ENCODE measurements around the gene RPL41.

Gene RPL41

GRCh38 chr12:56158926-56159461 lies 42.6 kb downstream of the RPL41 start (continued):
- TF ChIP-seq PRDM10 (tag by site-specific recombination; IDR thresholded peaks at IDR 0.05) (peak; percentile 61), KLF1 (tag by site-specific recombination; IDR thresholded peaks at IDR 0.05) (no peak)

- TF ChIP-seq ZFP3 (tag by site-specific recombination; IDR thresholded peaks at IDR 0.05; ENCODE audit: low read depth) (no peak), ZNF600 (tag by site-specific recombination; IDR thresholded peaks at IDR 0.05) (0 out of 2 replicates have a peak, but pooled peaks have one; percentile 0)
- ChIA-PET CTCF (interaction anchor here (0.6 to 2.0 kb wide), 6 partner anchors 30 to 354 kb away, joined by 3 to 17 read pairs (median 6); partner anchors contain the start of genes ERBB3, ESYT1 and SMARCC2), POLR2A (interaction anchor here (0.6 to 2.8 kb wide), 11 partner anchors 11 to 62 kb away, joined by 3 to 42 read pairs (median 6); partner anchors contain the start of genes ESYT1, PA2G4, RNF41 and SMARCC2)
- peaks cover 19 to 69% of the 10 kb centered on the region in 2 experiments for H3K36me3 ChIP-seq (ENCODE audit: control insufficient read depth in 2 of 2, insufficient read depth in 1 of 2, low read length in 2 of 2)
- H3K9me3 ChIP-seq (ENCODE audit: control insufficient read depth, insufficient read depth, low read depth, low read length) = no peaks in the 10 kb centered on the region
- peak overlapping the region; percentile 92 for H3K27ac ChIP-seq (ENCODE audit: extremely low read depth, low read depth, low read length)
- peaks cover 3% of the 10 kb centered on the region; the same call in 1 of the 2 replicates for H3K4me1 ChIP-seq (ENCODE audit: control insufficient read depth, insufficient read depth, low read length)
- peak overlapping the region; percentile 90 for H3K4me3 ChIP-seq (ENCODE audit: low read depth, low read length)
These were observed 43.2 kb downstream of the RPL41 start for GRCh38 chr12:56159482-56160192.

GRCh38 chr12:56160193-56160763 lies 43.8 kb downstream of the RPL41 start:
- H3K27ac ChIP-seq (ENCODE audit: extremely low read depth, low read depth, low read length) = peak overlapping the region; percentile 29; the same call in 1 of the 2 replicates

GRCh38 chr12:56160894-56161689 lies 44.7 kb downstream of the RPL41 start:
- peaks cover 24 to 70% of the 10 kb centered on the region in 2 experiments for H3K36me3 ChIP-seq (ENCODE audit: control insufficient read depth in 2 of 2, insufficient read depth in 1 of 2, low read length in 2 of 2)
- H3K4me1 ChIP-seq (ENCODE audit: control insufficient read depth, insufficient read depth, low read length) = peaks cover 3% of the 10 kb centered on the region; the same call in 1 of the 2 replicates
- POLR2A ChIA-PET = interaction anchor here (0.6 to 3.7 kb wide), 10 partner anchors 9 to 199 kb away, joined by 3 to 29 read pairs (median 6); partner anchors contain the start of genes ESYT1, MYL6B, PA2G4 and RNF41
- H3K9me3 ChIP-seq (ENCODE audit: control insufficient read depth, insufficient read depth, low read depth, low read length) = no peaks in the 10 kb centered on the region
- CTCF ChIA-PET = interaction anchor here (0.6 to 2.9 kb wide), 3 partner anchors 28 to 1302 kb away, joined by 3 to 16 read pairs (median 5); partner anchors contain the start of gene SMARCC2
- no peak overlapping the region for H3K4me3 ChIP-seq (ENCODE audit: low read depth, low read length)
- H3K27ac ChIP-seq (ENCODE audit: extremely low read depth, low read depth, low read length) = peak overlapping the region; percentile 29; the same call in 1 of the 2 replicates
- TF ChIP-seq PRDM1 (tag by site-specific recombination; IDR thresholded peaks at IDR 0.05) = peak; percentile 58; the same call in 1 of the 2 replicates
- no peak for TF ChIP-seq ZNF488 (tag by site-specific recombination; IDR thresholded peaks at IDR 0.05)
- no peak for TF ChIP-seq ZNF473 (tag by site-specific recombination; IDR thresholded peaks at IDR 0.05)
- no peak for TF ChIP-seq AEBP2 (tag by site-specific recombination; IDR thresholded peaks at IDR 0.05; ENCODE audit: borderline replicate concordance)
- no peak for TF ChIP-seq KLF16 (tag by site-specific recombination; IDR thresholded peaks at IDR 0.05)
- no peak for TF ChIP-seq ZBTB8A (tag by site-specific recombination; IDR thresholded peaks at IDR 0.05)
- no peak for TF ChIP-seq ZSCAN4 (tag by site-specific recombination; IDR thresholded peaks at IDR 0.05)

More at GRCh38 chr12:56160193-56160763, 43.8 kb downstream of the RPL41 start:
- Histone ChIP-seq H3K4me3 (ENCODE audit: low read depth, low read length) (peak overlapping the region; percentile 90; the same call in 1 of the 2 replicates), H3K9me3 (ENCODE audit: control insufficient read depth, insufficient read depth, low read depth, low read length) (no peaks in the 10 kb centered on the region), H3K4me1 (ENCODE audit: control insufficient read depth, insufficient read depth, low read length) (peaks cover 3% of the 10 kb centered on the region; the same call in 1 of the 2 replicates), H3K36me3 (ENCODE audit: control insufficient read depth in 2 of 2, insufficient read depth in 1 of 2, low read length in 2 of 2) (peaks cover 20 to 69% of the 10 kb centered on the region in 2 experiments)
- TF ChIP-seq ZNF837 (tag by site-specific recombination; IDR thresholded peaks at IDR 0.05) = no peak
- peak; percentile 66; the same call in 1 of the 2 replicates for TF ChIP-seq PRDM1 (tag by site-specific recombination; IDR thresholded peaks at IDR 0.05)
- ChIA-PET CTCF (interaction anchor here (1.8 to 2.9 kb wide), 3 partner anchors 29 to 81 kb away, joined by 3 to 16 read pairs (median 5); partner anchors contain the start of genes ERBB3 and SMARCC2), POLR2A (interaction anchor here (0.6 to 3.7 kb wide), 9 partner anchors 8 to 62 kb away, joined by 3 to 42 read pairs (median 8); partner anchors contain the start of genes ESYT1, MYL6B, RNF41 and SMARCC2)

All from HEK293 (cell line).